Naive B cell (primary cell): ENCODE data around the gene PPP2R5C. TPM values are rescaled to one million over a fixed set of nuclear protein-coding genes. Genes with fewer than 3 reads are reported as not detected.

Source experiments
- ATAC-seq, 2 donors: fragments of 150-1000 bp; cut with Tn5 transposase; 2 replicates each; pipeline ENCODE4 v1.10.0; 2021; ENCODE audit warnings: low read depth in 2 of 2, mild to moderate bottlenecking in 2 of 2, moderate library complexity in 2 of 2
- DNase-seq: peaks from one replicate; pipeline ENCODE4 v3.0.0; 2022
- H3K27ac Mint-ChIP-seq, 6 donors: one replicate each; pipeline ENCODE4 v1.8.0; 2020 to 2022; ENCODE audit warnings: mild to moderate bottlenecking in 6 of 6, mixed read lengths in 6 of 6, moderate library complexity in 5 of 6, inconsistent platforms in 2 of 6
- H3K27me3 Mint-ChIP-seq, 3 donors: one replicate each; pipeline ENCODE4 v1.8.0; 2021 to 2022; ENCODE audit warnings: mixed read lengths in 3 of 3, mild to moderate bottlenecking in 1 of 3
- H3K36me3 Mint-ChIP-seq, 2 donors: one replicate each; pipeline ENCODE4 v1.8.0; 2020 to 2022; ENCODE audit warnings: mixed read lengths in 2 of 2, inconsistent platforms in 1 of 2, mild to moderate bottlenecking in 1 of 2
- H3K4me1 Mint-ChIP-seq, 3 donors: one replicate each; pipeline ENCODE4 v1.8.0; 2020 to 2022; ENCODE audit warnings: mixed read lengths in 3 of 3, inconsistent platforms in 1 of 3, mild to moderate bottlenecking in 1 of 3, moderate library complexity in 1 of 3
- H3K4me3 Mint-ChIP-seq, 8 donors: one replicate each; pipeline ENCODE4 v1.8.0; 2020 to 2022; ENCODE audit warnings: mild to moderate bottlenecking in 8 of 8, mixed read lengths in 8 of 8, moderate library complexity in 8 of 8, inconsistent platforms in 2 of 8
- H3K9me3 Mint-ChIP-seq, 7 donors: one replicate each; pipeline ENCODE4 v1.8.0; 2020 to 2022; ENCODE audit warnings: mixed read lengths in 7 of 7, mild to moderate bottlenecking in 5 of 7, inconsistent platforms in 2 of 7, moderate library complexity in 1 of 7
- polyA plus RNA-seq, 6 donors: library from polyadenylated mRNA; unstranded; fragments of 300-500 nt; fragmentation: Illumina TruSeq; gene quantifications; one replicate each; pipeline ENCODE4 v1.2.3, GENCODE V29; 2021; ENCODE audit warnings: low read depth in 6 of 6

PPP2R5C gene
- polyA plus RNA-seq, 6 donors from 2014 or later = 64.5 to 117 (median 92.9) TPM

- Mint-ChIP-seq H3K36me3 (no peaks in the 10 kb centered on the region), H3K4me1 (peaks cover 14 to 28% (median 26%) of the 10 kb centered on the region in 3 donors), H3K27me3 (peaks cover 0 to 5% (median 0%) of the 10 kb centered on the region in 3 donors), H3K4me3 (peak overlapping the region in 3 of 8 donors; percentile 30 to 82 (median 35)), H3K27ac (peak overlapping the region in 2 of 6 donors; percentile 40 to 90), H3K9me3 (no peaks in the 10 kb centered on the region)
- DNase-seq = peak; percentile 68
- ATAC-seq = peak; percentile 16 to 27
These were observed 199.7 kb downstream of the PPP2R5C start for GRCh38 chr14:101961011-101961721.

- peak overlapping the region in 1 of 6 donors; percentile 44 for H3K27ac Mint-ChIP-seq
- peaks cover 14 to 33% (median 26%) of the 10 kb centered on the region in 3 donors for H3K4me1 Mint-ChIP-seq
- DNase-seq = no peak
- no peaks in the 10 kb centered on the region for H3K36me3 Mint-ChIP-seq
- H3K9me3 Mint-ChIP-seq = no peaks in the 10 kb centered on the region
- peaks cover 0 to 5% (median 0%) of the 10 kb centered on the region in 3 donors for H3K27me3 Mint-ChIP-seq
- no peak for ATAC-seq
- H3K4me3 Mint-ChIP-seq = peak overlapping the region in 1 of 8 donors; percentile 33
These were observed 200.4 kb downstream of the PPP2R5C start for GRCh38 chr14:101961746-101962502.

DNA sequence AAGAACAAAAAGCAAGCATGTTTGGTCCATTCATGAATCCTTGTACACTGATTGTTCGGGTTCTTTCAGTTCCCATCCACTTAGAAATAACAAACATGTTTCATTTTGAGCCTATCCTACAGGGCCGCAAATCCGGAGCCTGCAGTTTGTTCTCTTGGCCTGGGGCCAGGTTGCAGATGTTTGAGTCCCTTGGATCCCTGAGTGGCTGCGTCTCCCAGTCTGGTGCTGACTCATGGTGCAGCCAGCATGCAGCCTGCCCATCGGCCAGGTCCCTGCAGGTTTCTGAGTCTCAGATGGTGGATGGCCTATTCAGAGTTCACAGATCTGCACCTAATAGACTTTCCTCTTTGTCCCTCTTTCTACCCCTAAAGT lies 201.0 kb downstream of the PPP2R5C start:
- no peak for DNase-seq
- Mint-ChIP-seq H3K4me3 (no peak overlapping the region), H3K9me3 (no peaks in the 10 kb centered on the region), H3K27ac (no peak overlapping the region), H3K27me3 (peaks cover 0 to 5% (median 0%) of the 10 kb centered on the region in 3 donors), H3K36me3 (no peaks in the 10 kb centered on the region), H3K4me1 (peaks cover 14 to 33% (median 26%) of the 10 kb centered on the region in 3 donors)
- no peak for ATAC-seq

DNA sequence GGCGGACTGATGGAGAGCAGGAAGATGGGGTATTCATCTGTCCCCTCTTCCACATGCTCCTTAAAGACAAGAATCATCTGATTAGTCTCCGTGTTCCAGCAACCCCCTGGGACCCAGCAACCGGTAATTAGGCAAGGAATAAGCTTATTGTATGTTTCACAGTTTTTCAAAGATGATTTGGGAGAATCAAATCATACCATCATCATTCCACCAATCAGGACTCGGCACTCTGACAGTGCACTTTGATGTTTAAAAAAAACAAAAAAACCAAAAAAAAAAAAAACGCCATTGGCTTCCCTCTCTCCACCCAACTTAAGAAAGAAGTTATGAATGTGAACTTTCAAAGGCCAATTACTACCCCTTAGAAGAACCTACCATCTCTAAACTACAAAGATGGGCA lies 201.5 kb downstream of the PPP2R5C start:
- ATAC-seq (no peak), DNase-seq (no peak)
- Mint-ChIP-seq H3K27ac (no peak overlapping the region), H3K9me3 (no peaks in the 10 kb centered on the region), H3K4me3 (no peak overlapping the region), H3K27me3 (peaks cover 0 to 5% (median 0%) of the 10 kb centered on the region in 3 donors), H3K4me1 (peaks cover 17 to 39% (median 30%) of the 10 kb centered on the region in 3 donors), H3K36me3 (no peaks in the 10 kb centered on the region)

GRCh38 chr14:101963656-101964296 lies 202.3 kb downstream of the PPP2R5C start:
- peak overlapping the region; percentile 22 to 89 (median 62) for H3K4me3 Mint-ChIP-seq
- no peaks in the 10 kb centered on the region for H3K9me3 Mint-ChIP-seq
- H3K36me3 Mint-ChIP-seq = no peaks in the 10 kb centered on the region
- peaks cover 19 to 40% (median 34%) of the 10 kb centered on the region in 3 donors for H3K4me1 Mint-ChIP-seq
- no peak for DNase-seq
- peaks cover 0 to 5% (median 0%) of the 10 kb centered on the region in 3 donors for H3K27me3 Mint-ChIP-seq
- peak overlapping the region in 5 of 6 donors; percentile 47 to 93 (median 88) for H3K27ac Mint-ChIP-seq
- ATAC-seq = no peak

- DNase-seq (peak; percentile 92), ATAC-seq (peak; percentile 84 to 89)
- Mint-ChIP-seq H3K27me3 (peaks cover 0 to 5% (median 0%) of the 10 kb centered on the region in 3 donors), H3K4me1 (peaks cover 22 to 47% (median 36%) of the 10 kb centered on the region in 3 donors), H3K9me3 (no peaks in the 10 kb centered on the region), H3K36me3 (no peaks in the 10 kb centered on the region), H3K27ac (peak within 1 kb of the TSS; percentile 47 to 96 (median 92)), H3K4me3 (peak within 1 kb of the TSS; percentile 85 to 97 (median 92))
These were observed 203.0 kb downstream of the PPP2R5C start, which contains the start of gene DYNC1H1 for GRCh38 chr14:101964297-101965180. Gene DYNC1H1 (plus strand): TSS chr14:101964573. CDS start chr14:101964692, 119 bp downstream.

DNA sequence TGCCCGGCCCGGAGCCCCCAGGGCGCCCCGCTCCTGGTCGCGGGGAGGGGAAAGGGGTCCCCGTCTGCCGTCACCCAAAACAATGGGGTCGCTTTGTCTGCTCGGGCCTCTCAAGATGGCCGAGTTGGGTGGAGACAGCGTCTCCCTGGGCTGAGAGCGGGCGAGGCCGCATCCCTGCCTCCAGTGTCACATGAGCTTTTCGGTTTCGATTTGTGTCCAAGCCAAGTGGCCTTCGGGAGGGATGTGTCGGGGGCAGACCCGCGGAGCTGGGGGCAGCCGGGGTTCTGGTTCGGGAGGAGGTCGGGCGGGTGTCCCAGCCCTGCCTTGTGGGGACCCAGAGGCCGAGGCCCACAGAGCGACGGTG lies 203.7 kb downstream of the PPP2R5C start:
- ATAC-seq (peak; percentile 30 to 39), DNase-seq (peak; percentile 60)
- H3K36me3 Mint-ChIP-seq = no peaks in the 10 kb centered on the region
- H3K4me1 Mint-ChIP-seq = peaks cover 25 to 50% (median 35%) of the 10 kb centered on the region in 3 donors
- H3K4me3 Mint-ChIP-seq = peak overlapping the region; percentile 85 to 95 (median 90)
- H3K27ac Mint-ChIP-seq = peak overlapping the region in 5 of 6 donors; percentile 86 to 95 (median 91)
- peaks cover 0 to 5% (median 0%) of the 10 kb centered on the region in 3 donors for H3K27me3 Mint-ChIP-seq
- H3K9me3 Mint-ChIP-seq = no peaks in the 10 kb centered on the region

- DNase-seq (no peak), ATAC-seq (no peak)
- H3K4me1 Mint-ChIP-seq = peaks cover 24 to 47% (median 28%) of the 10 kb centered on the region in 3 donors
- H3K27me3 Mint-ChIP-seq = no peaks in the 10 kb centered on the region
- H3K9me3 Mint-ChIP-seq = no peaks in the 10 kb centered on the region
- H3K36me3 Mint-ChIP-seq = no peaks in the 10 kb centered on the region
- peak overlapping the region; percentile 85 to 95 (median 90) for H3K4me3 Mint-ChIP-seq
- peak overlapping the region in 5 of 6 donors; percentile 86 to 95 (median 91) for H3K27ac Mint-ChIP-seq
These were observed 204.5 kb downstream of the PPP2R5C start for GRCh38 chr14:101965770-101966722.

DNA sequence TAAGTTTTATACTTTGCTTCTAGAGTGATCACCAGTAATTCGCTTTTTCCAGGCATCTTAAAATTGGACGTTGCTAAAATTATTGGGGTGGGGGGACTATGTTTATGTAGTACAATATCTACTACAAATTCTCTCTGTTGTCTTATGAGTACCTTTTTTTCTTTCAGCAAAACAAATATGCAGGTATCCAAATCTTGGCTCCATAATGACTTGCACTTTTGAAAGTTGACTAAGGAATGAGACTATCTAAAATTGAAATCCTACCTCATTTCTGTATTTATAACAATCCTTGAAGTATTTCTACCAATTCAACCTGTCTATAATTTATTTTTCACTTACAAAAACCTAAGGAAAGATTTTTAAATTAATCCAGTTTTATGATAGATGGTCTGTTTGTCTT lies 205.2 kb downstream of the PPP2R5C start:
- Mint-ChIP-seq H3K36me3 (no peaks in the 10 kb centered on the region), H3K9me3 (no peaks in the 10 kb centered on the region), H3K27ac (no peak overlapping the region), H3K4me1 (peaks cover 21 to 44% (median 26%) of the 10 kb centered on the region in 3 donors), H3K4me3 (peak overlapping the region in 4 of 8 donors; percentile 50 to 89 (median 61)), H3K27me3 (no peaks in the 10 kb centered on the region)
- DNase-seq = no peak
- ATAC-seq = no peak

- no peak for ATAC-seq
- no peak for DNase-seq
- Mint-ChIP-seq H3K9me3 (no peaks in the 10 kb centered on the region), H3K36me3 (no peaks in the 10 kb centered on the region), H3K27me3 (no peaks in the 10 kb centered on the region), H3K27ac (peak overlapping the region in 2 of 6 donors; percentile 4 to 23), H3K4me1 (peaks cover 26 to 52% (median 35%) of the 10 kb centered on the region in 3 donors), H3K4me3 (peak overlapping the region in 1 of 8 donors; percentile 56)
These were observed 206.7 kb downstream of the PPP2R5C start for GRCh38 chr14:101968186-101968585.

DNA sequence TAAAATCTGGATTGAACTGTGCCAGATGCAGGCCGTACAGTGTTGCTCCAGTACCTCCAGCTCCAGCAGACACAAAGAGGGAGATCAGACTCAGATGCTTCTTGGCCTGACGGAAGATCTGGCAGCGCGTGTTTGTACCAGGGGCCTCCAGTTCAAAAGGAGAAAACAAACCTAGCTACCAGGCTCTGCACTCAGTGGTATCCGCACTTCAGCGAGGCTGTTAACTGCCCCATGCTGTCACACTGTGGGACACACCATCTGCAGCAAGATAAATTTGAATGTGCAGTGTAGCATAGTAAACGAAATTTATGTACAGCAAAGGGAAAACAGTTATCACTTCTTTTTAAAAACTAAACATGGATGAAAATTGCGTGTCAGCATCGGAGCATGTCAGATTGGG lies 208.0 kb downstream of the PPP2R5C start:
- peak overlapping the region in 1 of 8 donors; percentile 24 for H3K4me3 Mint-ChIP-seq

More for the DNA sequence above, 208.0 kb downstream of the PPP2R5C start:
- no peaks in the 10 kb centered on the region for H3K9me3 Mint-ChIP-seq
- no peak for DNase-seq
- H3K36me3 Mint-ChIP-seq = no peaks in the 10 kb centered on the region
- peak in 1 of 2 donors; percentile 33 for ATAC-seq
- H3K4me1 Mint-ChIP-seq = peaks cover 23 to 45% (median 29%) of the 10 kb centered on the region in 3 donors
- no peaks in the 10 kb centered on the region for H3K27me3 Mint-ChIP-seq
- H3K27ac Mint-ChIP-seq = peak overlapping the region in 5 of 6 donors; percentile 64 to 88 (median 86)
